Breast epithelium (tissue), 4 donors: ENCODE data around the gene JAM2. TPM values are rescaled to one million over a fixed set of nuclear protein-coding genes. Genes with fewer than 3 reads are reported as not detected.
A peak's percentile ranks its signal among the peaks of the same experiment; 100 is the strongest.
"Not testable (repeated sequence)": the region's sequence is repeated elsewhere in the genome, so short reads cannot be mapped to it uniquely, and the experiment has no call there.

ENCODE experiments used
- DNase-seq, 2 donors: peaks; one replicate each; pipeline ENCODE4 v3.0.0-alpha.2; 2019; ENCODE audit warnings: low spot score in 2 of 2
- H3K27ac ChIP-seq, 2 donors: fragments of 200-600 bp; sonication (generic) in 1 of 2; one replicate each; pipeline ENCODE4 v1.5.1; 2016 to 2019; ENCODE audit warnings: mild to moderate bottlenecking in 1 of 2
- H3K27me3 ChIP-seq, 2 donors: fragments of 200-600 bp; sonication (generic) in 1 of 2; one replicate each; pipeline versions ENCODE4 v1.5.1 to v1.6.0; 2017 to 2019; ENCODE audit warnings: control low read depth in 1 of 2, mild to moderate bottlenecking in 1 of 2
- H3K36me3 ChIP-seq: fragments of 200-600 bp; one replicate; pipeline ENCODE4 v1.5.1; 2019
- H3K4me1 ChIP-seq, 2 donors: fragments of 200-600 bp; sonication (generic); one replicate each; pipeline ENCODE4 v1.5.1; 2016 to 2019; ENCODE audit warnings: control low read depth in 1 of 2
- H3K4me3 ChIP-seq, 3 donors: fragments of 200-600 bp; sonication (generic); 1 replicate in 2 of 3; 2 replicates in 1 of 3; pipeline ENCODE4 v1.5.1; 2016 to 2019; ENCODE audit warnings: mild to moderate bottlenecking in 3 of 3, moderate library complexity in 2 of 3
- H3K9me3 ChIP-seq, 2 donors: fragments of 200-600 bp; sonication (generic) in 1 of 2; one replicate each; pipeline ENCODE4 v1.5.1; 2016 to 2019; ENCODE audit warnings: control low read depth in 1 of 2
- POLR2A ChIP-seq: fragments of 450-650 bp; IDR thresholded peaks from one replicate; pipeline ENCODE4 v1.6.1; 2016; ENCODE audit warnings: antibody characterized with exemption, mild to moderate bottlenecking, moderate library complexity
- POLR2AphosphoS5 ChIP-seq, 3 donors: sonication (generic); formaldehyde crosslinking; IDR thresholded peaks; one replicate each; pipeline ENCODE4 v1.6.1; 2017; ENCODE audit warnings: antibody characterized with exemption in 3 of 3
- intact Hi-C: fragments of 100-400 bp; cut with DNase I; formaldehyde crosslinking; loops from one replicate; pipeline ENCODE4 v1.15.1; 2023; ENCODE audit warnings: low total_unique reads
- total RNA-seq, 3 donors: library from RNA; depleted of rRNA; stranded (reverse); fragments of >200 nt; gene quantifications; one replicate each; pipeline ENCODE4 v1.1.0, GENCODE V29; 2016
- TF ChIP-seq, protein P1 (sequence below), 3 donors: fragments of 450-650 bp; IDR thresholded peaks; one replicate each; pipeline ENCODE4 v1.5.1; 2016 to 2017; ENCODE audit warnings: antibody characterized with exemption in 3 of 3, mild to moderate bottlenecking in 3 of 3, moderate library complexity in 3 of 3

The JAM2 gene
- total RNA-seq, 3 donors from 2014 or later = 7.8 to 16.1 (median 11.9) TPM

DNA sequence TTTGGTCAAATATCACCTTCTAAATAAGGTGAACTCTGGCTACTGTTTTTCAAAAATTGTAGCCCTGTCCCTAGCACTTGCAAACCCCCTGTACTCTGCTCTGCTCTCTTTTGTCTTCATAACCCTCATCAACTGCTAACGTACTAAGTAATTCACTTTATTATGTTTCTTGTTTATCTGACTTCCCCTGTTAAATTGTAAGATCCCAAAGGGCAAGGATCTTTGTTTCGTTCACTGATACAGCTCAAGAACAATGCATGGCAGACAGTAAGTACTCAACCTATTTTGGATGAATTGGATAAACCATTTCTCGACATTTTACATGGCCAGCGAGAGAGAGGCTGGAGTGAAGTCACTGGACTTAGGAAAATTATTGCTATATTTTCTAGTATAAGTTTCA lies 48.7 kb downstream of the JAM2 start:
- H3K36me3 ChIP-seq = no peaks in the 10 kb centered on the region
- intact Hi-C loops = no loop called here

GRCh38 chr21:25688275-25689155 lies 49.5 kb downstream of the JAM2 start:
- intact Hi-C loops = no loop called here
- DNase-seq = no peak
- no peaks in the 10 kb centered on the region for H3K9me3 ChIP-seq
- H3K27me3 ChIP-seq = no peaks in the 10 kb centered on the region
- no peaks in the 10 kb centered on the region for H3K36me3 ChIP-seq
- H3K4me1 ChIP-seq = no peaks in the 10 kb centered on the region
- no peak for TF ChIP-seq POLR2A
- no peak for TF ChIP-seq POLR2AphosphoS5 (IDR thresholded peaks at IDR 0.05)
- TF ChIP-seq, protein P1, sequence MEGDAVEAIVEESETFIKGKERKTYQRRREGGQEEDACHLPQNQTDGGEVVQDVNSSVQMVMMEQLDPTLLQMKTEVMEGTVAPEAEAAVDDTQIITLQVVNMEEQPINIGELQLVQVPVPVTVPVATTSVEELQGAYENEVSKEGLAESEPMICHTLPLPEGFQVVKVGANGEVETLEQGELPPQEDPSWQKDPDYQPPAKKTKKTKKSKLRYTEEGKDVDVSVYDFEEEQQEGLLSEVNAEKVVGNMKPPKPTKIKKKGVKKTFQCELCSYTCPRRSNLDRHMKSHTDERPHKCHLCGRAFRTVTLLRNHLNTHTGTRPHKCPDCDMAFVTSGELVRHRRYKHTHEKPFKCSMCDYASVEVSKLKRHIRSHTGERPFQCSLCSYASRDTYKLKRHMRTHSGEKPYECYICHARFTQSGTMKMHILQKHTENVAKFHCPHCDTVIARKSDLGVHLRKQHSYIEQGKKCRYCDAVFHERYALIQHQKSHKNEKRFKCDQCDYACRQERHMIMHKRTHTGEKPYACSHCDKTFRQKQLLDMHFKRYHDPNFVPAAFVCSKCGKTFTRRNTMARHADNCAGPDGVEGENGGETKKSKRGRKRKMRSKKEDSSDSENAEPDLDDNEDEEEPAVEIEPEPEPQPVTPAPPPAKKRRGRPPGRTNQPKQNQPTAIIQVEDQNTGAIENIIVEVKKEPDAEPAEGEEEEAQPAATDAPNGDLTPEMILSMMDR (IDR thresholded peaks at IDR 0.05) = no peak
- H3K27ac ChIP-seq = peak overlapping the region in 1 of 2 donors; percentile 29
- no peak overlapping the region for H3K4me3 ChIP-seq

More for the DNA sequence above, 48.7 kb downstream of the JAM2 start:
- H3K4me1 ChIP-seq = no peaks in the 10 kb centered on the region
- peak overlapping the region in 1 of 2 donors; percentile 29 for H3K27ac ChIP-seq
- no peaks in the 10 kb centered on the region for H3K27me3 ChIP-seq
- DNase-seq = no peak
- no peaks in the 10 kb centered on the region for H3K9me3 ChIP-seq
- no peak overlapping the region for H3K4me3 ChIP-seq
- TF ChIP-seq POLR2A = no peak
- TF ChIP-seq POLR2AphosphoS5 (IDR thresholded peaks at IDR 0.05) = no peak
- TF ChIP-seq, protein P1 (IDR thresholded peaks at IDR 0.05) = no peak

- Histone ChIP-seq H3K27ac (no peak overlapping the region), H3K4me3 (no peak overlapping the region), H3K27me3 (no peaks in the 10 kb centered on the region), H3K9me3 (no peaks in the 10 kb centered on the region), H3K36me3 (no peaks in the 10 kb centered on the region), H3K4me1 (no peaks in the 10 kb centered on the region)
- DNase-seq = no peak
- TF ChIP-seq POLR2A (no peak), POLR2AphosphoS5 (IDR thresholded peaks at IDR 0.05) (no peak)
- TF ChIP-seq, protein P1 (IDR thresholded peaks at IDR 0.05) = no peak
- intact Hi-C loops = no loop called here
Measured at GRCh38 chr21:25689226-25689625, 50.2 kb downstream of the JAM2 start.

GRCh38 chr21:25691976-25692375 lies 52.9 kb downstream of the JAM2 start:
- no peaks in the 10 kb centered on the region for H3K27me3 ChIP-seq
- no peaks in the 10 kb centered on the region for H3K9me3 ChIP-seq
- DNase-seq = no peak
- intact Hi-C loops = no loop called here
- H3K4me1 ChIP-seq = no peaks in the 10 kb centered on the region
- no peak for TF ChIP-seq POLR2A
- no peak for TF ChIP-seq POLR2AphosphoS5 (IDR thresholded peaks at IDR 0.05)
- TF ChIP-seq, protein P1 (IDR thresholded peaks at IDR 0.05) = no peak
- H3K27ac ChIP-seq = no peak overlapping the region
- H3K4me3 ChIP-seq = no peak overlapping the region
- H3K36me3 ChIP-seq = no peaks in the 10 kb centered on the region

DNA sequence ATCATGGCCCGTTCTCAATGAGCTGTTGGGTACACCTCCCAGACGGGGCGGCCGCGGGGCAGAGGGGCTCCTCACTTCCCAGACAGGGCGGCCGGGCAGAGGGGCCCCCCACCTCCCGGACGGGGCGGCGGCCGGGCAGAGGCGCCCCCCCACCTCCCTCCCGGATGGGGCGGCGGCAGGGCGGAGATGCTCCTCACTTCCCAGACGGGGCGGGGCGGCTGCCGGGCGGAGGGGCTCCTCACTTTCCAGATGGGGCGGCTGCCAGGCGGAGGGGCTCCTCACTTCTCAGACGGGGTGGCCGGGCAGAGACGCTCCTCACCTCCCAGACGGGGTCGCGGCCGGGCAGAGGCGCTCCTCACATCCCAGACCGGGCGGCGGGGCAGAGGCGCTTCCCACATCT lies 56.4 kb downstream of the JAM2 start:
- H3K9me3 ChIP-seq, intact Hi-C loops, H3K27me3 ChIP-seq, H3K4me3 ChIP-seq, H3K27ac ChIP-seq, H3K4me1 ChIP-seq, DNase-seq, H3K36me3 ChIP-seq: not testable (repeated sequence)
